ENCODE results near the gene OGFOD3.
"Not testable (repeated sequence)": the region's sequence is repeated elsewhere in the genome, so short reads cannot be mapped to it uniquely, and the experiment has no call there.

OGFOD3 gene

DNA sequence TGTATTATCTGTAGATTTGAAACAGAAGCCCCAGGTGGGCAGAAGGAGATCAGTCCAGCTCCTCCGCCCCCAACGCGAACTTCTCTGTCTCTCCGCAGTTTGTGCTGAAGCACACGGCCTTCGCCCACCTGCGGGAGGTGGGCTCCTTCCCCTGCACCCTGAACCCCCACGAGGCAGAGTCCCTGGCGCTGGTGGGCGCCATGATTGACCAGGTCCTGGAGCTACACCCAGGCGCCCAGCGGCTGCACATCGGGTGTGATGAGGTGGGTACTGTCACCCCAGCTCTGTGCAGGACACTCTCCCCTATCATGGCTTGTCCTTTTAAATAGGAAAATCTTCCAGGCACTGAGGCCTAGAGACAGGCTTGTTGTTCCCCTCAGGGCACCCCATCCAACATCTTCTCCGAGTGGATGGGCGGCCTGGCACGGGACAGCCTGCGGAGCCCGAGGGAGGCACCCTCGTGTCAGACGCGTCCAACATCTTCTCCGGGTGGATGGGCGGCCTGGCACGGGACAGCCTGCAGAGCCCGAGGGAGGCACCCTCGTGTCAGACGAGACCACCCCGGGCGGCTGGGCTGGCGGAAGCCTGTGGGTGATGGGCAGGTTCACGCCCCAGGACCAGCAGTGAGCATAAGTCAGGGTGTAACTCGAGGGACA lies 15.3 kb upstream of the OGFOD3 start:
- DNase-seq (ENCODE audit: low read depth in 2 of 2) = no peak

DNA sequence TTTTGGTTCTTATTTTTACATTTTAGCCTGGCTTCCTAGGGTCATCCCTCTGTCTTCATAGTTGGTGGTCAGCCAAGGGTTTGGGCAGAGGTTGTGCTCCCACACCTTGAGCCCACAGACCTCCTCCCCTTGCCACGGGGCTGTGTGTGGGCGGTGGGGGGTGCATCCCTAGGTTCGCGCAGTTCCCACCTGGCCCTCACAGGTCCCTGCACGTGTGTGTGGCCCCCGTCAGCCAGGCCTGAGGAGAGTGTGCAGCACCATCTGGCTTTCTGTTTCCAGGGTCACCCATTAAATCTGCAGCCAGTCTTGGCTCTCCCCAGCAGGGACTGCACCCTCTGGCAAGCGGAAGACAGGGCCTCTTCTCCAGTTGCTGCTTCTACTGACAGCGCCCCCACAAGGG lies 13.6 kb upstream of the OGFOD3 start:
- no peak for DNase-seq (ENCODE audit: low read depth in 2 of 2)

DNA sequence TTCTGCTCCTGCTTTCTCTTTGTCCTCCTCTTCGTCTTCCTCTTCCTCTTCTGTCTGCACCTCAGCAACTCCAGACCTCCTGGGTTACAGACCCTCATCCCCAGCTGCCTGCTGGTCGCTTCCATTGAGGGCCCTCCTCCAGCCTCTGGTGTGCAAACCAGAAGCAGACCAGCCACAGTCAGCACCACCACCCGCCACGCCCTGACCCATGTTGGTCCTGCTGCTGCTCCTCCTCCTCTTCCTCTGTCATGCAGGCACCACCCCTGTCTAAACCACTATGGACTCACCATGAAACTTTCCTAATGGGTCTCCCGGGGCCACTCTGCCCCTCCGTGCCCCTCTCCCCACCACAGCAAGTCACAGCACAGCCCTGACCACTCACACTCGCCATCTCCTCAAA lies 11.4 kb upstream of the OGFOD3 start:
- no peak for DNase-seq (ENCODE audit: low read depth in 2 of 2)

DNA sequence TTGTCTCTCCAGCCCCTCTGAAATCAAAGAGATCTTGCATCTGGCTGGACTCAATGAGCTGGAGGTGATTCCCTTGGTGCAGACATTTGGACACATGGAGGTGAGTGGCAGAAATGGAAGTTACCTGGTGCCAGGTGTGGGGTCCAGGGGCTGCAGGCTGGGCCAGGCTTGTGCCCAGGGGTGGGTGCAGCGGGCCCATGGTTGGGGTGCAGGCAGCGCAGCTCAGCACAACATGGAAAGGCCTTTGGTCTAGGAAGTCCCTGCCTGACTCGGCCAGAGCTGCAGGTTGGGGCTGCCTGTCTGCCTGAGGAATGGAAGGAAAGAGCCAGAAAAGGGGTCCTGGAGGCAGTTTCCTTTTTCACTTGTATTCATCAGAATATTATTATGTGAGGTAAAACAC lies 10.2 kb upstream of the OGFOD3 start:
- DNase-seq (ENCODE audit: low read depth in 2 of 2) = no peak

DNA sequence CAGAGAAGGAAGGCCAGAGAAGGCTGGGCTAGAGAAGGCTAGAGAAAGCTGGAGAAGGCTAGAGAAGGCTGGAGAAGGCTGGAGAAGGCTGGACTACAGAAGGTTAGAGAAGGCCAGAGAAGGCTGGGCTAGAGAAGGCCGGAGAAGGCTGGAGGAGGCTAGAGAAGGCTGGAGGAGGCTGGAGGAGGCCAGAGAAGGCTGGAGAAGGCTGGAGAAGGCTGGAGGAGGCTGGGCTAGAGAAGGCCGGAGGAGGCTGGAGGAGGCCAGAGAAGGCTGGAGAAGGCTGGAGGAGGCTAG lies 6.4 kb upstream of the OGFOD3 start:
- DNase-seq (ENCODE audit: low read depth in 2 of 2) = no peak

DNA sequence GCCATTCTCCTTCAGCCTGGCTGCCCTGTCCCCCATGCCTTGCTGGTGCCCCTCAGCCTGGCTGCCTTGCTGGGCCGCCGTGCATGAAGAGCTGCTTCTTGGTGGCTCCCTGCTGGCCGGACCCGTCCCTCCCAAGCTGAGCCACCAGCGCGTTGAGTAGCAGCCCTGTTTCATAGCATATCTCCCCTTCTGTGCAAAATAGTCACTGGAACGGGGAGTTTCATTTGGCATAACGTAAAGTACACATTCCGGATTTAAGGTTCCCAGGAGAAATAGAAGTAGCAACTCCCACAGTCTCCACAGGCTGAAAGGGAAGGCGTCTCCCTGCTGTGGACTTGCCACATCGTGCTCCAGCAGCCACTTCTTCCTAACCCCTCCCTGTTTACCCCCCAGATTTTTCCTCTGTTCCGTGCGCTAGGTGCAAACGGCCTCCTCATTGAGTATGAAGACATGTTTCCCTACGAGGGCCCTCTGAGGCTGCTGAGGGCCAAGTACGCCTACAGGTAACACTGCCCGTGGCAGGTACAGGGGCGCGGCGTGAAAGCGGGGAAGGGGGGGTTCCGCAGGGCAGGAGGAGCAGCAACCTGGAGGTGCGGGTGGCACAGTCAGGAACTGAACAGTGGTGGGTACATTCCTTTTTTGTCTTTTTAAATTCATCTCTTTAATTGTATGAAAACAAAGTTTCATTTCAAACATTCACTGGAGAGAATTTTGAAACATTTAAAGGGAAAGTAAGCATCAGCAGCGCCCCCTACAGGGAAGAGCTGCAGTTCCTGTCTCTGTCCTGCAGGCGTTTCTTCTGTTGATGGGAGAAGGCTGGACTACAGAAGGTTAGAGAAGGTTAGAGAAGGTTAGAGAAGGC lies 5.8 kb upstream of the OGFOD3 start:
- DNase-seq (ENCODE audit: low read depth in 2 of 2) = no peak

DNA sequence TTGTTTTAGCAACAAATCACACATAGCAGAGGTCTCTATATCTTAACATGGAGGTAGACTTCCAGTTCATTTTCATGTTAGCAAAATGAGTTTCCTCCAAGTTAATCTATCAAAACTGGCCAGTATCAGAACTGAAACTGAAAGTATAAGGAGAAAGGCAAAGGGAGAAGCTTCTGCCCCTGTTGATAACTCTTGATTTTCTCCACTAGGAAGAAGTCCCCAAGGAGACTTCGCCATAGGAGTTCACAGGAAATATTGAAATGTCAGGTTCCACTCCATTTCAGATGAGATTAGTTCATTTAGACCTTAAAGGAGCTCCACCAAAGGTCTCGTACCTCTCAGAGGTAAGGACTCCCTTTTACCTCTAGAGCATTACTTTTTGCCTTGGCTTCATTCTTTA lies 1.2 kb upstream of the OGFOD3 start:
- no peak for DNase-seq (ENCODE audit: low read depth in 2 of 2)

DNA sequence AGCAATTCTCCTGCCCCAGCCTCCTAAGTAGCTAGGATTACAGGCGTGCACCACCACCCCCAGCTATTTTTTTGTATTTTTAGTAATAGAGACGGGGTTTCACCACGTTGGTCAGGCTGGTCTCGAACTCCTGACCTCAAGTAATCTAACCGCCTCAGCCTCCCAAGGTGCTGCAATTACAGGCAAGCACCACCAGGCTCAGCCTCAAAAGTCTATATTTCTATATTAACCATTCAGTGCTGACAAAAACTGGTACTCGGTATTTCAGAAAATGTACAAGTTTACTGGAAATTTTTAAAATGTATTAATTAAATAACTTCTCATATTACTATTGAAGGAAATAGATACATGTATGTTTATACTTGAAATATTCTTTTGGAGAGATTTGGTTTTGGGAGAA lies 1.6 kb downstream of the OGFOD3 start:
- no peak for DNase-seq (ENCODE audit: low read depth in 2 of 2)

DNA sequence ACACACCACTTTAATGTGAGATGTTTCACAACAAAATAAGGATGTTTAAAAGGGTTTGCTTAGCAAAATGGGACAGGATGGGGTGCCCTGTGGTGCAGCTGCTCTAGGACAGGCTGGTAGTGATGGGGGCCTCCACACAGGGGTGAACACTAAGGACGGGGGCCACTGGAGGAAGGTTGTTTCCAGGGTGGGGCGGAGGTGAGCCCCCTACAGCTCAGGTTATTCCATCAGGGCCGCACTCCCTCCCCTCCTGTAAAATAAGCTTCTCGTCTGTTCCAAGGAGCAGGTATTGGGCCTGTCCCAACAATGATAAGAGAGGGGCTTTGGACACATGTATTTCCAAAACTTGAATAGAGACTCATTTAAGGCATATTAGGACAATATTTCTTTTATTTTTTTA lies 2.1 kb downstream of the OGFOD3 start:
- DNase-seq (ENCODE audit: low read depth in 2 of 2) = no peak

DNA sequence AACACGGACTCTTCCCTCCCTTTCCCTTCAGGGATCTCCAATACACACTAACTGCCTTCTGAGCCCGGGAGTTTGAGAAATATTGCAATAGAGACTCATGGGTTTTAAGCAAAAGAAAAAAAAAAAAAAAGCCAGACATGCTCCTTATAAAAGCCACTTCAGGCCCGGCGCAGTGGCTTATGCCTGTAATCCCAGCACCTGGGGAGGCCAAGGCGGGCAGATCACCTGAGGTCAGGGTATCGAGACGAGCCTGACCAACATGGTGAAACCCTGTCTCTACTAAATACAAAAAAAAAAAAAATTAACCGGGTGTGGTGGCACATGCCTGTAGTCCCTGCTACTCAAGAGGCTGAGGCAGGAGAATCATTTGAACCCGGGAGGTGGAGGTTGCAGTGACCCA lies 2.6 kb downstream of the OGFOD3 start:
- DNase-seq (ENCODE audit: low read depth in 2 of 2) = no peak

DNA sequence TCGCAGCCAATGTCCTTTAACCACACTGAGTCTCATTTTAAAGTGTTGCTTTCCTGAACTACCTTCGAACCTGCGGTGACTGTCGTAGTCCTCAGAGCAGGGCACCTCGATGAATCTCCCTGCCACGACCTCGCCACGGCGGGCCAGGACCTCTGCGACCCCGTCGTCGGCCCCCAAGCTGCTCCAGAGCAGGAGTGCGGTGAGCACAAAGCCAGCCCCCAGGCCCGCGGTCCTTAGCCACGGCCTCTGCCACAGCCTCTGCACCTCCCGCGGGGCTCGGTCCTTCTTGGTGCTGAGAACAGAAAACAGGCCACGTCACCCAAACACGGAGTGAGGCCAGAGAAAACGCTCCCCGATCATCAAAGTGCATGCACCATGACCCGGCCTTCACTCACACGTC lies 3.0 kb downstream of the OGFOD3 start:
- DNase-seq (ENCODE audit: low read depth in 2 of 2) = no peak

DNA sequence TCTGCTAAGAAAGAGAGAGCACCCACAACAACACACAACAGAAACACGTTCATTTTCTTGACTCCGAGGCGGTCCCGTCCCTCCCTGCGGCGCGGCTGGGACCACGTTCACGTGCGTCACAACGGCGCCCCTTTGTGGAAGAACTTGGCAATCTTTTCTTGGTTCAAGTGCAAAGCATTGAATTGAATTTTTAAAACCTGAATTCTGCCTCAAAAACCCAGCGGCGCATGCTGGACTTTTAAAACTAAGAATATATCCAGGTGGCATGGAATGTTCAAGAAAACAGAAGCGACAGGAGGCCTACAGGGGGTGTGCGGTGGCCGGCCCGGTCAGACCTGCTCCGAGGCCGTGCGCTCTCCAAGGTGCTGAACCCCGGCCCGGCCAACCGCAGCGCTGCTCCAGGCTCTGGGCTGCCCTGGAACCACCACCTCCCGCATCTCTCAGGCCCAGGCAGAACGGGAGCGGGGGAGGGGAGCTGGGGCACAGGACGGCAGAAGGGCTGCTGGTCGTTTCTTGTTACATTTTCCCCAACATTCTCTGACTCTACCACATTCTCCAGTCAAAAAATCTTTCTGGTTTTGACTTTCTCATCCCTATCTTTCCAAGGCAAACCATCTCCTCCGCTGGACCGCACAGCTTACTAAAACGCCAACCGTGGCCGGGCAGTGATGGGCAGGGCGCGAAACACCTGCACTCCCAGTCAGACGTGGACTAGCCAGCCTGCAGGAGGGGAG lies 3.7 kb downstream of the OGFOD3 start:
- DNase-seq (ENCODE audit: low read depth in 2 of 2) = no peak

DNA sequence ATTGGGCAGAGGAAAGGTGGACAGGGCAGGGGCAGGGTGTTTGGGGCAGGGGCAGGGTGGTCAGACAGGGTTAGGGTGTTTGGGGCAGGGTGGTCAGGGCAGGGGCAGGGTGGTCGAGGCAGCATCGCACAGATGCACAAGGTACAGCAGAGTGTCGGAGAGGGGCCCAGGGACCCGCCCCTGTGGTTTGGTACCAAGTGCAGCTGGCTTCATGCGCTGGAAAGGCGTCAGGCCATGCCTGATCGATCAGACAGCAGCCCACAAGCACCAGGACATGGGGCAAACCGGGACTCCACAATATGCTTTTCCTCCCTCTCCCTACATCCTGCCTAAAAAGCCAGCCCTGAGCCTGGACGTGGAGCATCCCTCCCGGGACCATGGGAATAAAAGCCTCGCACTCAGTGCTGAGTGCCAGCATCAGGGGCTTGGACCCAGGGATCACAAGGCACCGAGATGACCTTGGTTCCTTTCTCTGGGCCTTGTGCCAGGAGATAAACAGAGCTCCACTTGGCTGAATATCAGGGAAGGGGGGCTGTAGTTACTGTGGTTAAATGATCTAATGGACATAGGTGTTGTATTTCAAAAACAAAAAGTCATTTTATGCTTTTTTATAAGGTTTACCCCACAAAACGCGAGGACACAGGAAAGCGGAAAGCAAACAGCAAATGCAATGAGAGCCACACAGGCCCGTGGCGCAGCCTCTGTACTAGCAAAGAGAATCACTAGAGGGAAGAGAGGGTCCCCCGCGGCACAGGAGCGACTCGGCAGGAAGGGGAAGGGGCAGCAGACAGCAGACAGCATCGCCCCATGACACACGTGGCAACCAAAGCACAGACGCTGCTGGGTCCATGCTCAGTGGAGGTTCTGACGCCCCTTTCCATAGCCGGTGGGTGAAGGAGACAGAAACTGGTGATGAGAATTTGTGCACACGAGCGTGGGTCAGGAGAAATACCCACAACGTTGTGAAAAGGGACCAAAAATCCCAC lies 5.6 kb downstream of the OGFOD3 start:
- no peak for DNase-seq (ENCODE audit: low read depth in 2 of 2)

DNA sequence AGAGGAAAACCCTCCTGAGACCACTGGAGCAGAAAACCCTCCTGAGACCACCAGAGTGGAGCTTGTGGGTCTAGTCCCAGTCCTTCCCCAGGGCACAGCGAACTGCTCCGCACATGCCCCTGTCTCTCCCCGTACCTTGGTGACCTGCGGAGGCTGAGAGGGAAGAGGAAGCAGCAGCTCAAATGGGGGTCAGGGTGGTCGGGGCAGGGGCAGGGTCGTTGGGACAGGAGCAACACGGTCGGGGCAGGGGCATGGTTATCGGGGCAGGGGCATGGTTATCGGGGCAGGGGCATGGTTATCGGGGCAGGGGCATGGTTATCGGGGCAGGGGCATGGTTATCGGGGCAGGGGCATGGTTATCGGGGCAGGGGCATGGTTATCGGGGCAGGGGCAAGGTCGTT lies 6.3 kb downstream of the OGFOD3 start:
- DNase-seq (ENCODE audit: low read depth in 2 of 2) = not testable (repeated sequence)

DNA sequence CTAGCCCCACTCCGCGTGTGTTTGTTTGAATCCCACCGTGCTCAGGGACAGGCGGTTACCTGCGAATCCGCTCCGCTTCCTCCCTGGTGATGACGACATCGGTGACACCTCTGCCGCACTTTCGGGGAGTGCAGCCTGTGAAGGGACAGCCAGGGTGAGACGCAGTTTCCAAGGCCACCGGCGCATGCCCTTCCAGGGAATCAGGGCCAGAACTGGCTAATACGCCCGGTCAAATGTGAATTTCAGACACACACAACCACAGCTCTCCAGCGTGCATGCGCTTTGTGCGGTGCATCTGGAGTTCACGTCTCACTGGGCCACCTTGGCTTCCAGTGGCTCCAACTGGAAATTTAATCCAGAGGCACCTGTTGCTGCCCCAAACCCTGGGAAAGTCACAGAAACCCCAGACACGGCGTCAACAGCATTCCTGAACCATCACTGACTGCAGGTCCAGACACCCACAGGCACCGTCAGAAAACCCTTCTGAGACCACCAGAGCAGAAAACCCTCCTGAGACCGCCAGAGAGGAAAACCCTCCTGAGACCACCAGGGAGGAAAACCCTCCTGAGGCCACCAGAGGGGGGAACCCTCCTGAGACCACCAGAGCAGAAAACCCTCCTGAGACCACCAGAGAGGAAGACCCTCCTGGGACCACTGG lies 6.9 kb downstream of the OGFOD3 start:
- DNase-seq (ENCODE audit: low read depth in 2 of 2) = no peak

DNA sequence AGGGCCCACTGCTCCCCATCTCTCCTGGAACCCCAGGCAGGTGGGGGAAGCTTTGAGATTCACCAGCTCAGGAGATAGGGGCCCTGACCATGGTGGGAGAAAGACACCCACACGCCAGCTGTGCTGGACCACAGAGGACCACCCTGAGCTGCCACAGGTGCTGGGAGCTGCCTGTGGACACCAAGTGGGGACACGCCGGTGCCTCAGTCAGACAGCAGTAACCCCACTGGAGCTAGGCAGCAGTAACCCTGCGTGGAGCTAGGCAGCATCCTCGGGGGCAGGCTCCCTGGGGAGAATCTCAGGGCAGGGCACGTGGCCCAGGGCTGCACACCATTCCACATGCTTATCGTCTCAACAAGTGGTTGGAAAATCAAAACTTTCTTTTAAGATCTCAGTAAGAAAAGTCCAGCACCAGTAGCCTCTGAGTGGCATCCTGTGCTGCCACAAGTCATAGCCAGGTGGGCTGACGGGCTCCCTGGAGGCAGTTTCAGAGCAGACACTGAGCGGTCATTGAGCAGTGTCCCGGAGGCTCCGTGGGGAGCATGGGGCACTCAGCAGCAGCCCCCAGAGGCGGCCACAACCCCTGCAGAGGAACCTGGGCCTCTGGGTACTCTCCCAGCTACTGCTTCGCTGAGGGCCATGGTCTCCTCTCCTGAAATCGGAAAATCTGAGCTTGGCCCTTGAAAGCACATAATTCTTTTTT lies 8.2 kb downstream of the OGFOD3 start:
- DNase-seq (ENCODE audit: low read depth in 2 of 2) = no peak

DNA sequence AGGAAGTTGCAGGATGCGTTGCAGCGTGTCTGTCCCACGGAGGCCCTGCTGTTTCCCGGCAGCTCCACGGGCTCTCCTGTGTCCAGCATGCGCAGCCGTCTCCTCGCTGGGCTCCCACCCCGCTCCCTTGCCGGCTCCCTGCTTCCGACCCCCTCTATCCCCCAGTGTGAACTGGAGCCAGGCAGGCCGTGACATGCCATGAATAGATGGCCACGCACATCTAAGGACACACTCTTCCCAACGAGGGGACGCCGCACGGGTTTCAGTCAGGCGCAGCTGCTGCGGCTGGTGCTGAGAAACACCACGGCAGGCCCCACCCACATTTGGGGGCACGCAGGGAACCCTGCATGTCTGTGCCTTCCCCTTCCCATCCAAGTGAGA lies 9.5 kb downstream of the OGFOD3 start:
- DNase-seq (ENCODE audit: low read depth in 2 of 2) = no peak

DNA sequence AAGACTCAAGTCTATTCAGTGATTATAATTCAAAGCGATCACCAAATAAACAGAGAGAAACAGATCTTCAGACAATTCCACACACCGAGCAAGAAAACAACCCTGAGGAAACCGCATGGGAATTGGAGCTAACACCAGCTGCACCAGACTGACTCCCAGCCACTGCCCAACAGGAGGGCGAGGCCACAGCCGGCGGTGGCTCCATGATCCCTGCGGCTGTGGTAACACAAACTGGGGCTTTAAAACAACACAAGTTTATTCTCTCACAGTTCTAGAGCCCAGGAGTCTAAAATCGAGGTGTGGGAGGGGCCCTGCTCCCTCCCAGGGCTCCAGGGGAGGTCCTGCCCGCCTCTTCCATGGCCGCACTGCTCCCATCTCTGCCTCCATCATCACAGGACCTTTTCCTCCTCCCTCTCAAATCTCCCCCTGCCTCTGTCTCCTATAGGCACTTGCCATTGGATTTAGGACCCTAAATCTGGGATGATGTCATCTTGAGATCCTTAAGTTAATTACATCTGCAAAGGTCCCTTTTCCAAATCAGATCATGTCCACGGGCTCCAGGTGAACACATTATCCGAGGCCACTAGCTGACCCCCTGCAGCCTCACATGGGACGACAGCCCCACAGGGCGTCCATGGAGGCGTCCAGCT lies 10.0 kb downstream of the OGFOD3 start:
- no peak for DNase-seq (ENCODE audit: low read depth in 2 of 2)

DNA sequence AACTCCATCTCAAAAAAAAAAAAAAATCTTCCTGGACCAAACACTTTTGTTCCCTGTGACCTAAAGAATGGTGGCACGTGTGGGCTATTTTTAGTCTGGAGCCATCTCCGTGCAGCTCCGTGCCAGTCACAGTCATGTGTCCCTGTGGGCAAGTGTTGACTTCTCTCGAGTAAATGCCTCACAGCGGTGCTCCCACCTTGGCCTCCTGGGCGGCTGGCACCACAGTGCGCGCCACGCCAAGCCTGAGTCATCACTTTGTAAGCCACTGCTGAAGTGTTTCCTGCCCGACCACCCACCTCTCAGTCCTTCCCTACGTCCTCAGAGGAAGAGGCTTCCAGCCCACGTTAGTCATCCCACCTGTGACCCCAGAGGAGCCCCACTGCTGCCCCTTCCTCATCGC lies 11.1 kb downstream of the OGFOD3 start:
- no peak for DNase-seq (ENCODE audit: low read depth in 2 of 2)

DNA sequence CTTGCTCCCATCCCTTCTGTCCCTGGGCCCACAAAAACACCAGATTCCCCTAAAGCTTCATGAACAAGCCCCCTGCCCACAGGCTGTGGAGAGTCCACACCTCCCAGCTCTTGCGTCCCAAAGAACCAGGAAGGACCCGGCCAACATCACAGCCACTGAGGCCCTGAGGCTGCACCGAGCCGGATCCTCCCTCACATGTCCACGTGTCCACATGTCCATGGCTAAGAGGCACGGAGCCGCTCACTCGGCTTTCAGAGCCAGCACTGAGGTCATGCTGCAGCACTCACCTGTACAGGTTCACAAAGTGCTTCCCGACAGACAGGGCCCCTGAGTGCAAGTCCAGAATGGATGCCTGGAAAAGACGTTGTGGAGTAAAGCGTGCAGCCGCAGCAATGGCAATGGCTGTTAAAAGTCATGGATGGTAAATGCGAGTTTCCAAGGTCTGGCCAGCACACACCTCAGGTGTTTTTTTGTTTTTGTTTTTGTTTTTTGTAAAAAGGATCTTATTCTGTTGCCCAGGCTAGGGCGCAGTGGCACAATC lies 12.2 kb downstream of the OGFOD3 start:
- no peak for DNase-seq (ENCODE audit: low read depth in 2 of 2)
